Neural cell (in vitro differentiated cells): ENCODE data around the gene PDCD5. TPM values are rescaled to one million over a fixed set of nuclear protein-coding genes. Genes with fewer than 3 reads are reported as not detected.

ENCODE experiments used
- H2AFZ ChIP-seq: fragments of 200-600, 300-800 bp; sonication (generic), shearing (Covaris generic); 2 replicates; pipeline ENCODE4 v1.6.0; 2014; ENCODE audit warnings: low read depth, mild to moderate bottlenecking, antibody characterized with exemption, low read length, moderate library complexity
- H3F3A ChIP-seq: fragments of 200-600 bp; shearing (Covaris generic); 2 replicates; pipeline ENCODE4 v1.6.1; 2016; ENCODE audit warnings: mild to moderate bottlenecking, moderate library complexity, mixed read lengths, antibody characterized with exemption, low read length; ENCODE audit not compliant: insufficient read depth, poor library complexity, severe bottlenecking
- H3K27ac ChIP-seq: fragments of 200-600, 300-800 bp; sonication (generic), shearing (Covaris generic); 2 replicates; pipeline ENCODE4 v1.5.1; 2014; ENCODE audit warnings: mild to moderate bottlenecking, low read length, moderate library complexity
- H3K27me3 ChIP-seq: fragments of 300-800, 200-600 bp; sonication (generic), shearing (Covaris generic); 2 replicates; pipeline ENCODE4 v1.6.0; 2014; ENCODE audit warnings: mild to moderate bottlenecking, low read depth, low read length, moderate library complexity; ENCODE audit not compliant: insufficient read depth
- H3K36me3 ChIP-seq: fragments of 300-800, 200-600 bp; sonication (generic), shearing (Covaris generic); 2 replicates; pipeline ENCODE4 v1.5.1; 2014; ENCODE audit warnings: mild to moderate bottlenecking, antibody characterized with exemption, low read length, moderate library complexity; ENCODE audit not compliant: insufficient read depth
- H3K4me2 ChIP-seq: fragments of 300-800, 200-600 bp; sonication (generic), shearing (Covaris generic); 2 replicates; pipeline ENCODE4 v1.6.0; 2014; ENCODE audit warnings: mild to moderate bottlenecking, low read length
- H3K4me3 ChIP-seq: fragments of 300-800, 200-600 bp; sonication (generic), shearing (Covaris generic); 2 replicates; pipeline ENCODE4 v1.5.1; 2014; ENCODE audit warnings: mild to moderate bottlenecking, low read length, moderate library complexity
- H3K79me2 ChIP-seq: fragments of 200-600 bp; shearing (Covaris generic); replicated peaks from 2 replicates; pipeline ENCODE4 v1.6.0; 2014; ENCODE audit warnings: mild to moderate bottlenecking, low read length, moderate library complexity; ENCODE audit not compliant: insufficient read depth
- H3K9ac ChIP-seq: fragments of 300-800, 200-600 bp; sonication (generic), shearing (Covaris generic); 2 replicates; pipeline ENCODE4 v1.6.1; 2016; ENCODE audit warnings: mild to moderate bottlenecking, low read length, mixed read lengths
- H3K9me2 ChIP-seq: fragments of 200-600 bp; shearing (Covaris generic); 2 replicates; pipeline ENCODE4 v1.6.1; 2016; ENCODE audit warnings: mild to moderate bottlenecking, low read length, mixed read lengths; ENCODE audit not compliant: insufficient read depth
- H3K9me3 ChIP-seq: fragments of 200-600, 300-800 bp; sonication (generic), shearing (Covaris generic); 2 replicates; pipeline ENCODE4 v1.6.1; 2016; ENCODE audit warnings: mild to moderate bottlenecking, mixed run types, low read length, moderate library complexity, mixed read lengths
- H4K20me1 ChIP-seq: fragments of 200-600 bp; shearing (Covaris generic); 2 replicates; pipeline ENCODE4 v1.6.1; 2016; ENCODE audit warnings: mild to moderate bottlenecking, mixed run types; ENCODE audit not compliant: insufficient read depth
- CTCF ChIP-seq: fragments of 450-650 bp; IDR thresholded peaks from 2 replicates; pipeline ENCODE4 v1.5.1; 2014; ENCODE audit warnings: antibody characterized with exemption, mild to moderate bottlenecking, moderate library complexity; ENCODE audit not compliant: poor library complexity, severe bottlenecking
- EP300 ChIP-seq: fragments of 450-650 bp; conservative IDR thresholded peaks from 2 replicates; pipeline ENCODE4 v1.6.1; 2014; ENCODE audit warnings: antibody characterized with exemption, mild to moderate bottlenecking, moderate library complexity; ENCODE audit not compliant: poor library complexity, severe bottlenecking
- EZH2 ChIP-seq: fragments of 200-600, 300-800 bp; shearing (Covaris generic), sonication (generic); IDR thresholded peaks from 2 replicates; pipeline ENCODE4 v1.6.1; 2014; ENCODE audit warnings: antibody characterized with exemption, low read length, borderline replicate concordance, mild to moderate bottlenecking; ENCODE audit not compliant: insufficient read depth, poor library complexity, severe bottlenecking
- MXI1 ChIP-seq: fragments of 450-650 bp; conservative IDR thresholded peaks from 2 replicates; pipeline ENCODE4 v1.6.1; 2014; ENCODE audit warnings: antibody characterized with exemption, mild to moderate bottlenecking; ENCODE audit not compliant: poor library complexity, severe bottlenecking
- POLR2AphosphoS5 ChIP-seq: IDR thresholded peaks from 2 replicates; pipeline ENCODE4 v1.6.1; 2012
- RAD21 ChIP-seq: fragments of 450-650 bp; conservative IDR thresholded peaks from 2 replicates; pipeline ENCODE4 v1.6.1; 2014; ENCODE audit warnings: antibody characterized with exemption, mild to moderate bottlenecking, moderate library complexity
- REST ChIP-seq: IDR thresholded peaks from 2 replicates; pipeline ENCODE4 v1.6.1; 2012; ENCODE audit warnings: borderline replicate concordance
- SMC3 ChIP-seq: fragments of 450-650 bp; conservative IDR thresholded peaks from 2 replicates; pipeline ENCODE4 v1.6.1; 2014; ENCODE audit warnings: antibody characterized with exemption, mild to moderate bottlenecking, moderate library complexity; ENCODE audit not compliant: poor library complexity
- TAF1 ChIP-seq: IDR thresholded peaks from 2 replicates; pipeline ENCODE4 v1.6.1; 2012; ENCODE audit warnings: low read depth
- polyA plus RNA-seq: library from polyadenylated mRNA; depleted of rRNA; stranded (reverse); fragments of >200 nt; gene quantifications from 2 replicates; pipeline ENCODE4 v1.2.3, GENCODE V29; 2014

The PDCD5 gene
- polyA plus RNA-seq, 1 donor from 2014 or later, result 189 TPM

- H4K20me1 ChIP-seq, result no peaks in the 10 kb centered on the region
- TF ChIP-seq POLR2AphosphoS5, result no peak
- no peak overlapping the region for H3K4me3 ChIP-seq
- H3K36me3 ChIP-seq, result peaks cover 6% of the 10 kb centered on the region
- H3K9me2 ChIP-seq, result no peaks in the 10 kb centered on the region
- H3K4me2 ChIP-seq, result no peak overlapping the region
- no peaks in the 10 kb centered on the region for H3K79me2 ChIP-seq
- no peak overlapping the region for H3K9ac ChIP-seq
- no peaks in the 10 kb centered on the region for H3K27me3 ChIP-seq
- no peaks in the 10 kb centered on the region for H3K9me3 ChIP-seq
- H3F3A ChIP-seq, result no peaks in the 10 kb centered on the region
- no peak overlapping the region for H2AFZ ChIP-seq
- H3K27ac ChIP-seq, result no peak overlapping the region
Observed at GRCh38 chr19:32627714-32628270, 46.8 kb downstream of the PDCD5 start.

GRCh38 chr19:32630338-32630737 is 49.3 kb downstream of the PDCD5 start:
- peaks cover 6% of the 10 kb centered on the region for H3K36me3 ChIP-seq
- no peaks in the 10 kb centered on the region for H3F3A ChIP-seq
- no peak overlapping the region for H2AFZ ChIP-seq
- no peaks in the 10 kb centered on the region for H3K9me2 ChIP-seq
- H3K27ac ChIP-seq, result no peak overlapping the region
- no peak overlapping the region for H3K4me2 ChIP-seq
- no peaks in the 10 kb centered on the region for H3K27me3 ChIP-seq
- no peaks in the 10 kb centered on the region for H3K9me3 ChIP-seq
- H3K4me3 ChIP-seq, result no peak overlapping the region
- H3K9ac ChIP-seq, result no peak overlapping the region
- TF ChIP-seq EP300 (no peak), MXI1 (no peak), CTCF (no peak), EZH2 (no peak), REST (no peak), SMC3 (no peak), POLR2AphosphoS5 (no peak), TAF1 (no peak), RAD21 (no peak)
- H4K20me1 ChIP-seq, result no peaks in the 10 kb centered on the region
- no peaks in the 10 kb centered on the region for H3K79me2 ChIP-seq

- no peaks in the 10 kb centered on the region for H3K79me2 ChIP-seq
- no peaks in the 10 kb centered on the region for H3F3A ChIP-seq
- no peaks in the 10 kb centered on the region for H3K9me3 ChIP-seq
- no peaks in the 10 kb centered on the region for H3K9me2 ChIP-seq
- no peaks in the 10 kb centered on the region for H4K20me1 ChIP-seq
- H3K9ac ChIP-seq, result no peak overlapping the region
- H3K27ac ChIP-seq, result no peak overlapping the region
- no peak overlapping the region for H2AFZ ChIP-seq
- H3K4me3 ChIP-seq, result no peak overlapping the region
- H3K4me2 ChIP-seq, result no peak overlapping the region
- H3K36me3 ChIP-seq, result peaks cover 14% of the 10 kb centered on the region
- TF ChIP-seq SMC3 (no peak), REST (no peak), POLR2AphosphoS5 (no peak), TAF1 (no peak), EP300 (no peak), RAD21 (no peak), MXI1 (no peak), EZH2 (no peak), CTCF (no peak)
- H3K27me3 ChIP-seq, result no peaks in the 10 kb centered on the region
Observed at GRCh38 chr19:32631381-32631780, 50.4 kb downstream of the PDCD5 start.
